GM12878 (cell line): ENCODE results near the gene MYOM1. TPM values are rescaled to one million over a fixed set of nuclear protein-coding genes. Genes with fewer than 3 reads are reported as not detected.

Source experiments
- ATAC-seq: fragments of 200-7000 bp; cut with Tn5 transposase; 3 replicates; pipeline ENCODE4 v1.9.1; 2020; ENCODE audit warnings: mild to moderate bottlenecking, moderate library complexity
- BruUV-seq: library from RNA; stranded (reverse); fragments of 400-500 nt; replicated peaks from 2 replicates; lab custom pipeline; 2021; lab: Mats Ljungman, UMichigan
- CTCF ChIA-PET: fragments of 300-600 bp; sonication (Branson Sonifier 250); formaldehyde crosslinking; extraction: SDS; loops from one replicate; lab custom pipeline; 2021; ENCODE audit warnings: inconsistent platforms; lab: Yijun Ruan, JAX
- POLR2A ChIA-PET: fragments of 350-600 bp; formaldehyde crosslinking; extraction: SDS; loops from one replicate; lab custom pipeline; 2021; ENCODE audit warnings: inconsistent platforms; lab: Charles Lee
- RAD21 ChIA-PET: fragments of 300-600 bp; sonication (Branson Sonifier 250); formaldehyde crosslinking; loops from one replicate; lab custom pipeline; 2023; ENCODE audit warnings: antibody characterized with exemption; ENCODE audit not compliant: unreplicated experiment; lab: Charles Lee
- SMC1A ChIA-PET: fragments of 300-600 bp; sonication (Branson Sonifier 250); formaldehyde crosslinking; loops from one replicate; lab custom pipeline; 2023; ENCODE audit not compliant: unreplicated experiment, uncharacterized antibody; lab: Charles Lee
- DNase-seq: peaks from one replicate; pipeline ENCODE4 v3.0.0-alpha.2; 2011; ENCODE audit warnings: low read depth, low spot score
- FAIRE-seq: peaks from 3 replicates; lab custom pipeline; 2011; peaks lifted over from hg19 to GRCh38; lab: Jason Lieb, UNC
- H2AFZ ChIP-seq: 2 replicates; pipeline ENCODE4 v1.6.0; 2011; ENCODE audit warnings: low read depth, low read length, control low read depth; ENCODE audit not compliant: control insufficient read depth
- H3K27ac ChIP-seq: 2 replicates; pipeline ENCODE4 v1.5.1; 2011; ENCODE audit warnings: control low read depth; ENCODE audit not compliant: control insufficient read depth, insufficient read depth
- H3K27me3 ChIP-seq, 2 experiments: replicated peaks in 1 of 2; 2 replicates each; pipeline versions ENCODE4 v1.6.0 to v1.6.1; 2011; ENCODE audit warnings: low read length in 1 of 2; ENCODE audit not compliant: control insufficient read depth in 2 of 2, insufficient read depth in 2 of 2
- H3K36me3 ChIP-seq, 2 experiments: 2 replicates each; pipeline ENCODE4 v1.5.1; 2011; ENCODE audit warnings: low read length in 1 of 2; ENCODE audit not compliant: control insufficient read depth in 2 of 2, insufficient read depth in 2 of 2
- H3K4me1 ChIP-seq: 2 replicates; pipeline ENCODE4 v1.6.1; 2011; ENCODE audit warnings: mild to moderate bottlenecking, low read length, moderate library complexity, mixed read lengths; ENCODE audit not compliant: control insufficient read depth, insufficient read depth
- H3K4me2 ChIP-seq: 2 replicates; pipeline ENCODE4 v1.6.0; 2011; ENCODE audit warnings: control low read depth; ENCODE audit not compliant: control insufficient read depth, insufficient read depth
- H3K4me3 ChIP-seq: fragments of 200-600 bp; sonication (generic); 2 replicates; pipeline ENCODE4 v1.5.1; 2016
- H3K79me2 ChIP-seq: 2 replicates; pipeline ENCODE4 v1.6.0; 2011; ENCODE audit warnings: low read length; ENCODE audit not compliant: control insufficient read depth, insufficient read depth
- H3K9ac ChIP-seq: 2 replicates; pipeline ENCODE4 v1.8.0; 2011; ENCODE audit warnings: low read length, control low read depth, mixed read lengths; ENCODE audit not compliant: control insufficient read depth, insufficient read depth
- H3K9me3 ChIP-seq: replicated peaks from 3 replicates; pipeline ENCODE4 v1.5.1; 2011; ENCODE audit warnings: mild to moderate bottlenecking, low read length; ENCODE audit not compliant: control insufficient read depth, insufficient read depth
- H4K20me1 ChIP-seq: 2 replicates; pipeline ENCODE4 v1.6.0; 2011; ENCODE audit not compliant: control insufficient read depth, insufficient read depth
- BCL11A ChIP-seq: IDR thresholded peaks from 2 replicates; pipeline ENCODE4 v1.6.1; 2011; ENCODE audit warnings: low read depth, low read length
- EGR1 ChIP-seq, 2 experiments: IDR thresholded peaks; 1 replicate in 1 of 2; 2 replicates in 1 of 2; pipeline ENCODE4 v1.6.1; 2011 to 2012; ENCODE audit warnings: low read depth in 2 of 2, low read length in 2 of 2, borderline replicate concordance in 1 of 2, mild to moderate bottlenecking in 1 of 2, moderate library complexity in 1 of 2
- EP300 ChIP-seq, 2 experiments: fragments of 150-350 bp in 1 of 2; IDR thresholded peaks; 2 replicates each; pipeline ENCODE4 v1.6.1; 2011 to 2012; ENCODE audit warnings: low read depth in 2 of 2, low read length in 2 of 2, borderline replicate concordance in 1 of 2, improper control_type of control experiment in 1 of 2, inconsistent platforms in 1 of 2; ENCODE audit not compliant: control insufficient read depth in 1 of 2
- HDAC6 ChIP-seq: fragments of 200-600 bp; sonication (generic); IDR thresholded peaks from one replicate; pipeline ENCODE4 v1.8.0; 2017; ENCODE audit warnings: antibody characterized with exemption; ENCODE audit not compliant: unreplicated experiment
- HDGF ChIP-seq: fragments of 450-650 bp; IDR thresholded peaks from 2 replicates; pipeline ENCODE4 v1.6.1; 2016; ENCODE audit warnings: antibody characterized with exemption
- IKZF2 ChIP-seq, 2 experiments: fragments of 450-650 bp; IDR thresholded peaks; 2 replicates each; pipeline ENCODE4 v1.6.1; 2017; ENCODE audit warnings: mild to moderate bottlenecking in 2 of 2, moderate library complexity in 2 of 2
- IRF4 ChIP-seq: IDR thresholded peaks from 2 replicates; pipeline ENCODE4 v1.6.1; 2011; ENCODE audit warnings: low read depth, low read length
- LARP7 ChIP-seq: fragments of 450-650 bp; IDR thresholded peaks from 2 replicates; pipeline ENCODE4 v1.6.1; 2017; ENCODE audit warnings: mild to moderate bottlenecking
- NFXL1 ChIP-seq: fragments of 450-650 bp; IDR thresholded peaks from 2 replicates; pipeline ENCODE4 v1.6.1; 2017; ENCODE audit warnings: antibody characterized with exemption, mild to moderate bottlenecking, borderline replicate concordance
- PAX8 ChIP-seq: fragments of 450-650 bp; IDR thresholded peaks from 2 replicates; pipeline ENCODE4 v1.6.1; 2017; ENCODE audit warnings: mild to moderate bottlenecking, moderate library complexity
- SMC3 ChIP-seq: IDR thresholded peaks from 2 replicates; pipeline ENCODE4 v1.6.1; 2011; ENCODE audit warnings: low read length, improper control_type of control experiment, borderline replicate concordance
- SUPT20H ChIP-seq: IDR thresholded peaks from 2 replicates; pipeline ENCODE4 v1.6.1; 2011; ENCODE audit warnings: low read depth, mild to moderate bottlenecking, low read length, moderate library complexity, borderline replicate concordance; ENCODE audit not compliant: control insufficient read depth
- WGBS: methylation state at CpG from one replicate; pipeline ENCODE4 v1.1.6; 2016; ENCODE audit warnings: low lambda C conversion rate; ENCODE audit not compliant: insufficient replicate concordance, insufficient coverage; ENCODE audit errors: missing lambda C conversion rate; 5-methylcytosine and 5-hydroxymethylcytosine counted together
- in situ Hi-C: fragments of 300-500 bp; cut with MboI; formaldehyde crosslinking; loops from 9 replicates; pipeline ENCODE4 v1.14.3; 2018; ENCODE audit warnings: mixed read lengths
- intact Hi-C: fragments of 100-400 bp; cut with micrococcal nuclease; formaldehyde crosslinking; loops from one replicate; pipeline ENCODE4 v1.14.2; 2022; ENCODE audit not compliant: unreplicated experiment
- polyA plus RNA-seq, 11 experiments: library from polyadenylated mRNA; depleted of rRNA in 4 of 11; unstranded in 6 of 11; stranded (reverse) in 5 of 11; fragments of >200 nt; fragmentation: Nextera tagmentation in 4 of 11; fragmentation: Illumina TruSeq in 1 of 11; extraction: Ambion mirVana in 4 of 11; extraction: Trizol in 1 of 11; gene quantifications; 1 replicate in 1 of 11; 2 replicates in 10 of 11; pipeline versions ENCODE4 v1.2.1 to v1.2.3, GENCODE V29; 2011 to 2016; ENCODE audit warnings: inconsistent platforms in 2 of 11, missing spikeins in 2 of 11, low read depth in 1 of 11
- total RNA-seq, 4 experiments: library from RNA; depleted of rRNA in 3 of 4; stranded (reverse); fragments of >200 nt in 3 of 4; fragmentation: Illumina TruSeq in 1 of 4; extraction: Trizol in 1 of 4; gene quantifications; 2 replicates each; pipeline versions ENCODE4 v1.2.1 to v1.2.3, GENCODE V29; 2013 to 2021
- TF ChIP-seq, protein P1 (sequence below): fragments of 450-650 bp; formaldehyde crosslinking; IDR thresholded peaks from 2 replicates; pipeline ENCODE4 v1.4.0; 2022; ENCODE audit warnings: mild to moderate bottlenecking, moderate library complexity

Gene MYOM1
- total and polyA plus RNA-seq, 10 of the 15 experiments (the other 5 are each of a cell fraction or from before 2014, with no cell fraction given) = 0.06 to 1.0 (median 0.57) TPM

DNA sequence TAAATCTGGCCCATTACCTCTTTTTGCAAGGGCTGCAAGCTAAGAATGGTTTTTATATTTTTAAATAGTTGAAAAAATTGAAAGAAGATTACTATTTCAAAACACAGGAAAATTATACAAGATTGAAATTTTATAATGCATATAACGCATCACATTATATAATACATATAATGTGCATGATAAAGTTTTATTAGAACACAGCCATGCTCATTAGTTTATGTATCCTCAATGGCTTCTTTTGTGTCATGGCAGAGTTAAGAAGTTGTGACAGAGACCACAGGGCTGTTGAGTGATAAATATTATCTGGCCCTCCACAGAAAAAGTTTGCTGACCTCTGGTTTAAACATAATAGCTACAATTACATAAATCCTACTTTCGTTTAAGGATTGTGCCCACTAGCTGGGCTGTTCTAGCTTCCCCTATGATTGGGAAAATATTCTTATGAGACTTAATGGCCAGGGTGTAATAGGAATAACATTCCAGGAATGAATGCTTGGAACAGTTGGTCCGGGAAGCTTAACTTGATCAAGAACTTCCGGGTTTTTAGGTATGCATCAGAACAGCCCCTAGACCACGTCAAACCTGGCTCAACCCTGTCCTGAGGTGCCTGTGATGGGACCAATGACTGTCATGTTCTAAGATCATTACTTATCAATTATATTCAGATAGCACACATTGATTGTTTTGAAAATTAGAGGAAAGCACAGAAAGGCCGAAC, 108.1 kb downstream of the MYOM1 start:
- no peak overlapping the region for H2AFZ ChIP-seq
- in situ Hi-C loops = no loop called here
- BruUV-seq = no TSS peak

More for the DNA sequence above, 108.1 kb downstream of the MYOM1 start:
- Histone ChIP-seq H3K9ac (no peak overlapping the region), H3K4me2 (no peak overlapping the region), H4K20me1 (no peaks in the 10 kb centered on the region), H3K36me3 (no peaks in the 10 kb centered on the region), H3K79me2 (no peaks in the 10 kb centered on the region), H3K9me3 (no peaks in the 10 kb centered on the region), H3K4me1 (no peaks in the 10 kb centered on the region), H3K4me3 (no peak overlapping the region), H3K27me3 (no peaks in the 10 kb centered on the region; a peak in 1 of 4 replicates), H3K27ac (no peak overlapping the region)
- FAIRE-seq (no peak), DNase-seq (no peak), ATAC-seq (no peak)
- RAD21 ChIA-PET = interaction anchor here (1.4 to 1.7 kb wide), 2 partner anchors 16 to 135 kb away, joined by 3 to 4 read pairs; no protein-coding TSS in a partner anchor
- POLR2A ChIA-PET = interaction anchor here (0.6 kb wide), 1 partner anchor 95 kb away, joined by 3 read pairs; no protein-coding TSS in a partner anchor
- CTCF ChIA-PET = interaction anchor here (0.6 to 2.2 kb wide), 2 partner anchors 17 to 50 kb away, joined by 3 to 11 read pairs; no protein-coding TSS in a partner anchor
- intact Hi-C loops = no loop called here
- SMC1A ChIA-PET = interaction anchor here (0.6 to 2.1 kb wide), 4 partner anchors 17 to 461 kb away, joined by 3 to 7 read pairs (median 4); no protein-coding TSS in a partner anchor
- TF ChIP-seq, protein P1, sequence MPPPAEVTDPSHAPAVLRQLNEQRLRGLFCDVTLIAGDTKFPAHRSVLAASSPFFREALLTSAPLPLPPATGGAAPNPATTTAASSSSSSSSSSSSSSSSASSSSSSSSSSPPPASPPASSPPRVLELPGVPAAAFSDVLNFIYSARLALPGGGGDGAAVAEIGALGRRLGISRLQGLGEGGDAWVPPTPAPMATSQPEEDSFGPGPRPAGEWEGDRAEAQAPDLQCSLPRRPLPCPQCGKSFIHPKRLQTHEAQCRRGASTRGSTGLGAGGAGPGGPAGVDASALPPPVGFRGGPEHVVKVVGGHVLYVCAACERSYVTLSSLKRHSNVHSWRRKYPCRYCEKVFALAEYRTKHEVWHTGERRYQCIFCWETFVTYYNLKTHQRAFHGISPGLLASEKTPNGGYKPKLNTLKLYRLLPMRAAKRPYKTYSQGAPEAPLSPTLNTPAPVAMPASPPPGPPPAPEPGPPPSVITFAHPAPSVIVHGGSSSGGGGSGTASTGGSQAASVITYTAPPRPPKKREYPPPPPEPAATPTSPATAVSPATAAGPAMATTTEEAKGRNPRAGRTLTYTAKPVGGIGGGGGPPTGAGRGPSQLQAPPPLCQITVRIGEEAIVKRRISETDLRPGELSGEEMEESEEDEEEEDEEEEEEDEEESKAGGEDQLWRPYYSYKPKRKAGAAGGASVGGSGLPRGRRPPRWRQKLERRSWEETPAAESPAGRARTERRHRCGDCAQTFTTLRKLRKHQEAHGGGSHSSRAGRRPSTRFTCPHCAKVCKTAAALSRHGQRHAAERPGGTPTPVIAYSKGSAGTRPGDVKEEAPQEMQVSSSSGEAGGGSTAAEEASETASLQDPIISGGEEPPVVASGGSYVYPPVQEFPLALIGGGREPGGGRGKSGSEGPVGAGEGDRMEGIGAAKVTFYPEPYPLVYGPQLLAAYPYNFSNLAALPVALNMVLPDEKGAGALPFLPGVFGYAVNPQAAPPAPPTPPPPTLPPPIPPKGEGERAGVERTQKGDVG (CRISPR knock-in tag) = no peak
- TF ChIP-seq EP300 (IDR thresholded peaks at IDR 0.05; ENCODE audit: borderline replicate concordance in 1 of 2, control insufficient read depth in 1 of 2, low read depth in 2 of 2, low read length in 2 of 2) (no peak), LARP7 (no peak), SMC3 (no peak), PAX8 (no peak), BCL11A (no peak), EGR1 (IDR thresholded peaks at IDR 0.05; ENCODE audit: borderline replicate concordance in 1 of 2, low read depth in 2 of 2, low read length in 2 of 2) (no peak), HDAC6 (no peak), NFXL1 (no peak), HDGF (no peak), IKZF2 (IDR thresholded peaks at IDR 0.05) (no peak), SUPT20H (no peak), IRF4 (no peak)
- 59% methylated on average over 6 of the region's 6 CpGs for WGBS
